ENCODE measurements around the gene ZNF287.

- TF ChIP-seq, protein P1, sequence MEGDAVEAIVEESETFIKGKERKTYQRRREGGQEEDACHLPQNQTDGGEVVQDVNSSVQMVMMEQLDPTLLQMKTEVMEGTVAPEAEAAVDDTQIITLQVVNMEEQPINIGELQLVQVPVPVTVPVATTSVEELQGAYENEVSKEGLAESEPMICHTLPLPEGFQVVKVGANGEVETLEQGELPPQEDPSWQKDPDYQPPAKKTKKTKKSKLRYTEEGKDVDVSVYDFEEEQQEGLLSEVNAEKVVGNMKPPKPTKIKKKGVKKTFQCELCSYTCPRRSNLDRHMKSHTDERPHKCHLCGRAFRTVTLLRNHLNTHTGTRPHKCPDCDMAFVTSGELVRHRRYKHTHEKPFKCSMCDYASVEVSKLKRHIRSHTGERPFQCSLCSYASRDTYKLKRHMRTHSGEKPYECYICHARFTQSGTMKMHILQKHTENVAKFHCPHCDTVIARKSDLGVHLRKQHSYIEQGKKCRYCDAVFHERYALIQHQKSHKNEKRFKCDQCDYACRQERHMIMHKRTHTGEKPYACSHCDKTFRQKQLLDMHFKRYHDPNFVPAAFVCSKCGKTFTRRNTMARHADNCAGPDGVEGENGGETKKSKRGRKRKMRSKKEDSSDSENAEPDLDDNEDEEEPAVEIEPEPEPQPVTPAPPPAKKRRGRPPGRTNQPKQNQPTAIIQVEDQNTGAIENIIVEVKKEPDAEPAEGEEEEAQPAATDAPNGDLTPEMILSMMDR (conservative IDR thresholded peaks at IDR 0.05), result no peak
- no peak for TF ChIP-seq EZH2 (IDR thresholded peaks at IDR 0.05; ENCODE audit: low read depth)
These were observed 16.9 kb downstream of the ZNF287 start for GRCh38 chr17:16551878-16552636.

Measured in PC-9 (cell line).